Measurements from ENCODE around the gene SPINT3.

The SPINT3 gene

GRCh38 chr20:45555198-45555597, 39.8 kb upstream of the SPINT3 start:
- TF ChIP-seq CSDC2 (CRISPR knock-in tag; IDR thresholded peaks at IDR 0.05): no peak
- no peak for ATAC-seq

- TF ChIP-seq PPARA (CRISPR knock-in tag; IDR thresholded peaks at IDR 0.05; ENCODE audit: borderline replicate concordance) (no peak), ARNTL (CRISPR knock-in tag; IDR thresholded peaks at IDR 0.05; ENCODE audit: borderline replicate concordance, low read depth) (no peak), ZC3H10 (CRISPR knock-in tag; IDR thresholded peaks at IDR 0.05) (no peak), OSR1 (CRISPR knock-in tag; IDR thresholded peaks at IDR 0.05) (no peak), CSDC2 (CRISPR knock-in tag; IDR thresholded peaks at IDR 0.05) (no peak), SNAI2 (CRISPR knock-in tag; IDR thresholded peaks at IDR 0.05) (no peak), TCF4 (CRISPR knock-in tag; IDR thresholded peaks at IDR 0.05; ENCODE audit: borderline replicate concordance) (no peak), TOX (CRISPR knock-in tag; IDR thresholded peaks at IDR 0.05; ENCODE audit: borderline replicate concordance) (no peak), PATZ1 (CRISPR knock-in tag; IDR thresholded peaks at IDR 0.05; ENCODE audit: borderline replicate concordance) (no peak), ZNF70 (CRISPR knock-in tag; IDR thresholded peaks at IDR 0.05) (no peak)
- no peak for ATAC-seq
These were observed 37.0 kb upstream of the SPINT3 start for GRCh38 chr20:45552456-45552855.

- ATAC-seq: no peak
- TF ChIP-seq BACH2 (CRISPR knock-in tag; IDR thresholded peaks at IDR 0.05; ENCODE audit: borderline replicate concordance) (no peak), PPARA (CRISPR knock-in tag; IDR thresholded peaks at IDR 0.05; ENCODE audit: borderline replicate concordance) (no peak), CSDC2 (CRISPR knock-in tag; IDR thresholded peaks at IDR 0.05) (no peak), ARNTL (CRISPR knock-in tag; IDR thresholded peaks at IDR 0.05; ENCODE audit: borderline replicate concordance, low read depth) (no peak), PATZ1 (CRISPR knock-in tag; IDR thresholded peaks at IDR 0.05; ENCODE audit: borderline replicate concordance) (no peak), CREB5 (CRISPR knock-in tag; IDR thresholded peaks at IDR 0.05; ENCODE audit: low read depth) (no peak), TOX (CRISPR knock-in tag; IDR thresholded peaks at IDR 0.05; ENCODE audit: borderline replicate concordance) (no peak), ZC3H10 (CRISPR knock-in tag; IDR thresholded peaks at IDR 0.05) (no peak), ZNF8 (CRISPR knock-in tag; IDR thresholded peaks at IDR 0.05) (no peak), ISL1 (CRISPR knock-in tag; IDR thresholded peaks at IDR 0.05) (no peak)
These were observed 35.3 kb upstream of the SPINT3 start for GRCh38 chr20:45550765-45551164.

GRCh38 chr20:45548410-45548809, 33.0 kb upstream of the SPINT3 start:
- TF ChIP-seq BACH2 (CRISPR knock-in tag; IDR thresholded peaks at IDR 0.05; ENCODE audit: borderline replicate concordance) (no peak), PATZ1 (CRISPR knock-in tag; IDR thresholded peaks at IDR 0.05; ENCODE audit: borderline replicate concordance) (no peak), PPARA (CRISPR knock-in tag; IDR thresholded peaks at IDR 0.05; ENCODE audit: borderline replicate concordance) (no peak), CREB5 (CRISPR knock-in tag; IDR thresholded peaks at IDR 0.05; ENCODE audit: low read depth) (no peak), ZNF70 (CRISPR knock-in tag; IDR thresholded peaks at IDR 0.05) (no peak), POU6F1 (CRISPR knock-in tag; IDR thresholded peaks at IDR 0.05; ENCODE audit: borderline replicate concordance, low read depth) (no peak), ZFP30 (CRISPR knock-in tag; IDR thresholded peaks at IDR 0.05) (no peak), ESRRG (CRISPR knock-in tag; IDR thresholded peaks at IDR 0.05) (no peak)
- ATAC-seq: no peak

Measured in SK-N-SH treated with all-trans-retinoic acid at 6 μM for 48 hours (cell line).